ENCODE results near the gene TMEM266. TPM values are rescaled to one million over a fixed set of nuclear protein-coding genes. Genes with fewer than 3 reads are reported as not detected.

The TMEM266 gene
- total and polyA plus RNA-seq, 10 donors: 0.61 to 1.8 (median 1.4) TPM

- Histone ChIP-seq H3K9me3 (no peaks in the 10 kb centered on the region), H3K27ac (no peak overlapping the region), H3K36me3 (no peaks in the 10 kb centered on the region), H3K4me1 (peaks cover 7 to 29% (median 20%) of the 10 kb centered on the region in 6 donors), H3K4me3 (no peak overlapping the region), H3K27me3 (replicated peaks in 1 of 7) (no peaks in the 10 kb centered on the region)
- no peak for DNase-seq
- 81 to 91% (median 83%) methylated on average over 5 of the region's 5 CpGs for WGBS, 5 donors
- no peak for TF ChIP-seq POLR2AphosphoS5 (IDR thresholded peaks at IDR 0.05)
- no peak for TF ChIP-seq POLR2A (IDR thresholded peaks at IDR 0.05)
- TF ChIP-seq, protein P1, sequence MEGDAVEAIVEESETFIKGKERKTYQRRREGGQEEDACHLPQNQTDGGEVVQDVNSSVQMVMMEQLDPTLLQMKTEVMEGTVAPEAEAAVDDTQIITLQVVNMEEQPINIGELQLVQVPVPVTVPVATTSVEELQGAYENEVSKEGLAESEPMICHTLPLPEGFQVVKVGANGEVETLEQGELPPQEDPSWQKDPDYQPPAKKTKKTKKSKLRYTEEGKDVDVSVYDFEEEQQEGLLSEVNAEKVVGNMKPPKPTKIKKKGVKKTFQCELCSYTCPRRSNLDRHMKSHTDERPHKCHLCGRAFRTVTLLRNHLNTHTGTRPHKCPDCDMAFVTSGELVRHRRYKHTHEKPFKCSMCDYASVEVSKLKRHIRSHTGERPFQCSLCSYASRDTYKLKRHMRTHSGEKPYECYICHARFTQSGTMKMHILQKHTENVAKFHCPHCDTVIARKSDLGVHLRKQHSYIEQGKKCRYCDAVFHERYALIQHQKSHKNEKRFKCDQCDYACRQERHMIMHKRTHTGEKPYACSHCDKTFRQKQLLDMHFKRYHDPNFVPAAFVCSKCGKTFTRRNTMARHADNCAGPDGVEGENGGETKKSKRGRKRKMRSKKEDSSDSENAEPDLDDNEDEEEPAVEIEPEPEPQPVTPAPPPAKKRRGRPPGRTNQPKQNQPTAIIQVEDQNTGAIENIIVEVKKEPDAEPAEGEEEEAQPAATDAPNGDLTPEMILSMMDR (IDR thresholded peaks at IDR 0.05 in 8 of 11, conservative IDR thresholded peaks at IDR 0.05 in 3 of 11): no peak
- intact Hi-C loops (cut with DNase I; ENCODE audit: low total_unique reads): no loop called here
Observed at GRCh38 chr15:76158815-76159214, 99.0 kb downstream of the TMEM266 start.

DNA sequence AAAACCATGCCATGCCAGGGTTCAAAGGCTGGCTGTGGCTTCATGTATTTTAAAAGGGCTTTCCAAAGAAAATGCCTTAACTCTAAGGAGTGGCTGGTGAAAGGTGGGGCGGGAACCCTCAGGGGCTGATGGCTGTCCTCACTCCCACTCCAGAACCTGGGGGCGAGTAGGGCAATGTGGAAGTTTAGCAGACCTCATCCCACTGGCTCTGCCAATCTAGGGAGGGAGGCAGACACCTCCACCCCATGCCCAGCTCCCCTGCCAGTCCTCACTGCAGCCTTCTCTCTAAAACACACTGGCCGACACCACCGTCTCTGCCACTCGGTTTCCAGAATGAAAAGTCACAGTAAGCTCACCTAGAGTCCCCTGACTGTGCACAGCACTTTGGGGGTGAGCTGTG is 99.5 kb downstream of the TMEM266 start:
- intact Hi-C loops (cut with DNase I; ENCODE audit: low total_unique reads): no loop called here
- H3K9me3 ChIP-seq: no peaks in the 10 kb centered on the region
- H3K27ac ChIP-seq: no peak overlapping the region
- H3K36me3 ChIP-seq: no peaks in the 10 kb centered on the region
- TF ChIP-seq POLR2A (IDR thresholded peaks at IDR 0.05) (no peak), POLR2AphosphoS5 (IDR thresholded peaks at IDR 0.05) (no peak)
- TF ChIP-seq, protein P1 (IDR thresholded peaks at IDR 0.05 in 8 of 11, conservative IDR thresholded peaks at IDR 0.05 in 3 of 11): no peak
- H3K4me3 ChIP-seq: no peak overlapping the region
- WGBS, 5 donors: 83 to 93% (median 88%) methylated on average over 5 of the region's 5 CpGs
- peaks cover 7 to 32% (median 20%) of the 10 kb centered on the region in 6 donors for H3K4me1 ChIP-seq
- H3K27me3 ChIP-seq (replicated peaks in 1 of 7): no peaks in the 10 kb centered on the region
- no peak for DNase-seq

DNA sequence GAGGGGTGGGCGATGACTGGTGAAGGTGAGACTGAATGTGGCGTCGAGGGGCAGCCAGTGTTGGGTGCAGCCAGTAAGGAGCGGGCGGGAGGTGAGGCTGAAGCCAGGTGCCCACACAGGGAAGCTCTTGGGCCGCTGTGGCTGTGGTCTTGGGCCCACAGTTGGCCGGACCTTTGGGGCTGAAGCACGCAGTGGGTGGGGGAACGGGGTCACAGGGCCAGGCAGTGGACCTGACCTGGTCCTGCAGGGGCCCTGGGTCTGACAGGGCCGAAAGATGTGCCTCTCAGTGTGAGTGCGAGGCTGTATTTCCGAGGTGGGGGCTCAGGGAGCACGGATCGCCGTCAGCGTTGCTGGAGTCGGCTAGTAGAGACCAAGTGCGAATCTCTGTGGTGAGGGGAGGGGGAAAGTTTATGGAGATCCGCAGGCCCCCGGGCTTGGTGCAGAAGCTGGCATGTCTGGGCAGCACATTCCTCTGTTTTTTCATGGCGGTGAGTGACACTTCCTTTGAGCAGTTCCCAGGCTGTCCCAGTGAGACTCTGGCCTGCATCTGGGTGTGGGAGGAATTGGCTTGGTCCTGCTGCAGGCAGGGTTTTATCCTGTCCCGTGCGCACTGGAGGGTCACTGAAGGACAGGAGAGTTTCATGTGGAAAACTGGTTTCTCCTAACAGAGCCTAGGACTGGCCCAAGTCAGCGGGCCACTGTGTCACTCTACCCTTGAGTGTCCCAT is 100.8 kb downstream of the TMEM266 start:
- no peak overlapping the region for H3K4me3 ChIP-seq
- H3K27ac ChIP-seq: peak overlapping the region in 1 of 8 donors; percentile 11
- 85 to 92% (median 89%) methylated on average over 23 to 24 of the region's 24 CpGs for WGBS, 5 donors
- TF ChIP-seq POLR2A (IDR thresholded peaks at IDR 0.05) (no peak), POLR2AphosphoS5 (IDR thresholded peaks at IDR 0.05) (no peak)
- TF ChIP-seq, protein P1 (IDR thresholded peaks at IDR 0.05 in 8 of 11, conservative IDR thresholded peaks at IDR 0.05 in 3 of 11): no peak
- no peaks in the 10 kb centered on the region for H3K9me3 ChIP-seq
- peaks cover 7 to 32% (median 20%) of the 10 kb centered on the region in 6 donors for H3K4me1 ChIP-seq
- no peaks in the 10 kb centered on the region for H3K36me3 ChIP-seq
- H3K27me3 ChIP-seq (replicated peaks in 1 of 7): no peaks in the 10 kb centered on the region
- DNase-seq: no peak
- intact Hi-C loops (cut with DNase I; ENCODE audit: low total_unique reads): no loop called here

GRCh38 chr15:76161153-76162035 is 101.6 kb downstream of the TMEM266 start:
- Histone ChIP-seq H3K4me1 (peaks cover 7 to 32% (median 20%) of the 10 kb centered on the region in 6 donors), H3K9me3 (no peaks in the 10 kb centered on the region), H3K27ac (peak overlapping the region in 1 of 8 donors; percentile 11), H3K4me3 (no peak overlapping the region), H3K36me3 (no peaks in the 10 kb centered on the region), H3K27me3 (replicated peaks in 1 of 7) (no peaks in the 10 kb centered on the region)
- no peak for DNase-seq
- WGBS, 5 donors: 67 to 87% (median 78%) methylated on average over 18 to 20 of the region's 20 CpGs
- intact Hi-C loops (cut with DNase I; ENCODE audit: low total_unique reads): no loop called here
- TF ChIP-seq, protein P1 (IDR thresholded peaks at IDR 0.05 in 8 of 11, conservative IDR thresholded peaks at IDR 0.05 in 3 of 11): no peak
- TF ChIP-seq POLR2AphosphoS5 (IDR thresholded peaks at IDR 0.05) (no peak), POLR2A (IDR thresholded peaks at IDR 0.05) (no peak)

Measured in spleen (tissue), 11 donors.